OCI-M1 (cell line): Measurements from ENCODE around the gene ORC6.
A peak's percentile ranks its signal among the peaks of the same experiment; 100 is the strongest.

ENCODE experiments used
- DNase-seq: peaks from one replicate; lab custom pipeline; 2025; lab: John Stamatoyannopoulos, UW

The ORC6 gene

GRCh38 chr16:46701615-46702014 is 12.2 kb downstream of the ORC6 start:
- DNase-seq, result no peak

DNA sequence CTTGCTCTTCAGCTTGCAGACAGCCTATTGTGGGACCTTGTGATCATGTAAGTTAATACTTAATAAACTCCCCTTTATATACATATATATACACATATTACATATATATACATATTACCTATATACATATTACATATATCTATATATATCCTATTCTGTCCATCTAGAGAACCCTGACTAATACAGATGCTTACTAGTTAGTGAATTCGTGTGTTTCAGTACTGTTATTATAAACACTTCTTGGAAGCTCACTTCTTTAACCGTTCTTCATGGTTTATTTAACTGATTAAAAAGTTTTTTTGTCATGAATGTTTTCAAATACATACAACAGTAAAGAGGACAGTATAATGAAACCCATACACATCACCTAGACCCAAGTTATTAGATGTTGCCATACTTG is 12.6 kb downstream of the ORC6 start:
- DNase-seq, result no peak

- DNase-seq, result no peak
Observed at GRCh38 chr16:46706642-46707041, 17.2 kb downstream of the ORC6 start.

DNA sequence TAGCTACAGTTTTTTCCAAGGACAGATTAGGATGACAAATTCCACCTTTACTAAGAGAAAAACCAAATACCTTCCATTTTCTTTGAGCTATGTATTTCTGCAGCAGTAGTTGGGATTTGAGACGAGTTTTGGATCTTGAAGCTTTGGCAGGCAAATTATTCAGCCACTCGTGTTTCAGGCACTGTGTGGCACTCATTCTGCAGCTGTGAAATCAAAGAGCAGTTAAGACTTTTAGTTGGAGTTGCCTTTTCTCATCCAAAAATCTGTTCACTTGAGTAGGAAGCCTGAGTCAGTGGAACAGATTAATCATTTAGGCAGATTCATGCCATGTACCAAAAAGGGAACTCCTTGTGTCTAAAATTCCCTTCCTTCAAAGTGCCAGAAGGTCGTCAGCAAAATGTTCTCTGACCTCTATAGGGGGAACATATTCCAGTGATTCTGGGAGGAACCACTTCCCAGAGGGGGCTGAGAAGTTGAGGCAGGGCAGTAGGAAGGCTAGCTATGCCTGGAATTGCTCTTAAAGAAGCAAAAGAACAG is 20.1 kb downstream of the ORC6 start:
- no peak for DNase-seq

DNA sequence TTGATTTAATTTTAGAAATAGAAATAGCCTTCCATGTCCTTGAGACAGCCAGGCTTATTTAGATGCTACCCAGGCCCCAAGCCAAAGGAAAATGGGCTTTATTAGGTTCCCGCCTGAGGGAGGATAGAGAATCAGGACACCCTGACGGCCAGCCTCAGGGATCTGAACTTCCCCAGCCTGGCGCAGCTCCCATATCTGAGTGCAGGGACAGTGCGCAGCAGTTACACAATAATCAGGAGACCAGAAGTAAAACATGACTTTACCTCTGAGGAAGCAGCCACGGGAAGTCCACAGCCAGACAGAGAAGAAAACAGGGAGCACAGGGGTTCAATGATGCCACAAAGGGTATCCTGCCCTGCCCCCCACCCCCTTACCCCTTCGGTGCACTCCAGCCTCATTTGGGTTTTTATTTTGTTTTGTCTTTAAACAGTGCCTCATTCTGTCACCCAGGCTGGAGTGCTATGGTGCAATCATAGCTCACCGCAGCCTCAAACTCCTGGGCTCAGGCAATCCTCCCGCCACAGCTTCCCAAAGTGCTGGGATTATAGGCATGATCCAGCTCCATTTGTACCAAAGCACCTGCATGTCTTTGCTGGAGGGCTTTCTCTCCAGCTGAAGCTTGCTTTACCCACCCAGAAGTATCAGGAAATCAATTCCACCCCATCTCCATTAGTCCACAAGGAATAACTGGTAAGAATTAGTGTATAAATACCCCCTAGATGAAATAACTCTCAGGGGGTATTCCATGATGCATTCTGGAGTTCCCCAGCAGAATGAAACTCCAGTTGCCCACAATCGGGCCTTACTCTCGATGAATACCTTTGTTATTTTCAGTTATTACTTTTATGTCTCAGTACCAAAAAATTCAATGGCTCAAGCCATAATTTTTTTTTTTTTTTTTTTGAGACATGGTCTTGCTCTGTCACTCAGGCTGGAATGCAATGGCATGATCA is 21.9 kb downstream of the ORC6 start:
- no peak for DNase-seq

- DNase-seq, result peak; percentile 4
Observed at GRCh38 chr16:46712911-46713310, 23.5 kb downstream of the ORC6 start.

DNA sequence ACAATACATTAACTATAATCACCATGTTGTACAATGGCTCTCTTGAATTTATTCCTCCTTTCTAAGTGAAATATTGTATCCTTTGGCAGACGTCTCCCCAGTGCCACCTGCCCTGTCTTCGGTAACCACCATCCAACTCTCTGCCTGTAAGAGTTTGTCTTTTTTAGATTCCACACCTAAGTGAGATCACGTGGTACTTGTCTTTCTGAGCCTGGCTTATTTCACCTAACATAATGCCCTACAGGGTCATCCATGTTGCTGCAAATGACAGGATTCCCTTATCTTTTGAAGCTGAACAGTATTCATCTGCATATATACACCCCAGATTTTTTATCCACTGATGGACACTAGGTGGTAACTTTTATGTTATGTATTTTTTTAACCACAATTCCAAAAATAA is 24.2 kb downstream of the ORC6 start:
- DNase-seq, result no peak

DNA sequence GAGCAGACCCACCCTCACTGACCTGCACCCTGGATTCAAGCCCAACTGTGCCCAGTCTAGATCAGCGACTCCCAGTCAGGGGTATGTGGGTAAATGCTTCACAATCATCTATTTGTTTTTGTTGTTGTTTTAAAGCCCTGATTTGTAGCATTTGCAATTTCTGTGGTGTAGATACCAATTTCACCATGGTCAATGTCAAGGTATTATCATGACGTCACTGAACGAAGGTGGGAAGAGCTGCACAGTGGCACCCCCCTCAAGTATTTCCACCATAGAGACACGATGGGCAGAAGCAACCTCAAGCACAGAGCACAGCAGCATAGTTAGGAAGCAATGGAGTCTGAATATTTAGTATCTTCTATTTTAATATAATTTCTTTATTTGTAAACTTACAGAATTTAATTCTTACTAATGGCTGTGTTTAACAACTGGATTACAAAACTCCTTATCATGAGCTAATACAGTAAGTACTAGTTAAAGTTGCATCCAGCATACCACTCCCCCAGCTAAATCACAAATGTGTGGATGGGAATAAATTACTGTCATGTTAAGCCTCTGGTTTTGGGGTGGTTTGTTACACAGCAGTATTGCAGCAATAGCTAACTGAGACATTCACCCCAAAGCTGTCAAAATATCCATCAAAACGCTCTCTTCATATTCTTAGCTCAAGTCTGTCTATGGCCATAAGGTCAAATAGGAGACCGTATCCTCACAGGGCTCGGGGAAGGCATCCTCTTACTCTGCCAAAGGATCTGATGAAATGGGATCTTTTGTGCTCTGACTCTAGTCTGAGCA is 25.5 kb downstream of the ORC6 start:
- DNase-seq, result no peak

GRCh38 chr16:46715769-46716305 is 26.4 kb downstream of the ORC6 start:
- DNase-seq, result no peak

DNA sequence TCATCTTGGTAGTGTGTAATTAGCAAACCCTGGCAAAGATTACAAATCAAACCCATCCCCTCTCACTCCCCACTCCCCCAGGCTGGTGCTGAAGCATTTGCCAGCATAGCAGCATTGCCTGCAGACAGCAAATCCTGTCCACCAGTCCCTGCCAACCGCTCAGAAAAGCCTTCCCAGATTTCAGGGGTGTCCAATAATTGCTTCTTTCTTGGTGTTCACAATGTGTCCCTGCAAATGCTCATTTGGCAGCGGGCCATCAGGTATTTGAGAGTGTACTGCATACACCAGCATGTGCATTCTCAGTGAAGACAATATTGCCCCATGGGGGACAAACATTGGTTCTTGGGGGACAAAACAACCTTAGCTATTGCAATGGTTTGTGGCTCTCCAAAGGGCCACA is 28.2 kb downstream of the ORC6 start:
- DNase-seq, result no peak

DNA sequence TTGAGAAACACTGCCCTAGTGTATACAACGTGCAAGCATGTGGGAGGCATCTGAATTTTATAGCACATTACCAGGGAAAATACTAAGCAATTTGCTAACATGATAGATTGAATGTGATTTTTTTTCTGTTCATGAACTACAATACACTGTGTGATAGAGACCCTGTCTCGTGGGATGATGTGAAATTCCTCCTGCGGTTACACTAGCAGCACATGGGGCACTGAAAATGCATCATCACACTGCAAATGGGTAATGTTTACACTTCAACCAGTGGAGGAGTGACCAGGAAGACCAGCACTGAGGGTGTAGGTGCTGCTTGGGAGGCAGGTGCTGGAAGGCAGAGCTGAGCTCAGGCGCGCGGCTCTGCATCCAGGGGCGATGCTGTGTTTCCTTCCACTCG is 28.8 kb downstream of the ORC6 start:
- no peak for DNase-seq

GRCh38 chr16:46719528-46719927 is 30.1 kb downstream of the ORC6 start:
- DNase-seq, result no peak

DNA sequence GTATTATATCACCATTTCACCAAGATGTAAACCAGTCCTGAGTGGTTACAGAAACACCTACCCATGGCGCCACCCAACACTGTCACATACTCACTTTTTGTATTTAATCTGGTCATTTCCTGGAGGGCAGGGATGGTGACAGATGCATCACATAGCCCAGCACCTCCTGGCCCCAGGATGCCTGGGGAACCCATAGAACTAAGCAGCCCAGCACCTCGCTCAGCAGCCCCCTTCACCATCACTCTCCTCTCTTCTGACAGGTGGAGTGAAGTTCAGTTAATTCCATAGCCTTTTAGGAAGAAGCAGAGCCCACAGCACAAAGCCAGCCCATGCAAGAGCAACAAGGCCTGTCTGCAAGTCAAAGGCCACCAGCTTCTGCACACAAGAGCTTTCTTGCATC is 31.2 kb downstream of the ORC6 start:
- no peak for DNase-seq

DNA sequence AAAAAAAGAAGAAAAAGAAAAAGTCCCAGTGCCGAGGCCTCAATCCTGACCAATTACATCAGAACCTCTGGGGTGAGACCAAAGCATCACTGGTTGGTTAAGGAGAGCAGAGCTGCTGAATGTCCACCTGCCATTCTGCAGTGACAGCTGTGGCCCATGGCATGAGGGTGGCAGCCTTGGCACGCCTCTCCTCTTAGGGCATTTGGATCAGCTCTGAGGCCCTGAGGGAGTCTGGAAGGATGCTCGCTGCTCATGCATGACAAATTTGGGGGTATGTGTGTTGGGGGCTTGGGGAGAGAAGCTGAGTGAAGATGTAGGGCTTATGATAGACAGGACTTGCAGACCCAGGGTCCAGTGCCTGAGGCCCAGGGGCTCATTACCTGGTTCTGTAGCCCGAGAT is 32.4 kb downstream of the ORC6 start:
- no peak for DNase-seq

DNA sequence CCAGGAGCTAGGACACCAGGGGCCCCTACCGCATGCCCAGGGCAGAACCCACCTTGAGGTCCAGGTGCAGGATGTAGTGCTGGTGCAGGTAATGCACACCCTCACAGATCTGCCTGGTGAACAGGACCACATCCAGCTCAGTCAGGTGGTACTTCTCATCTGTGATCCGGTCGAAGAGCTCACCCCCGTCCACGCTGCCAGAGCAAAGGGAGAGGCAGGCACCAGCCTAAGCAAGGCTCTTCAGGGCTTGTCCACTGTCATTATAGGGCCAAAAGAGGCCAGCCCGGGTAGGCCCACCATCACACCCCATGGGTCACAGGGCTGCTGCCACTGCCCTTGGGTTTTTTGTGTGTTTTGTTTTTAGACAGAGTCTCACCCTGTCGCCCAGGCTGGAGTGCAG is 37.7 kb downstream of the ORC6 start:
- DNase-seq, result no peak

DNA sequence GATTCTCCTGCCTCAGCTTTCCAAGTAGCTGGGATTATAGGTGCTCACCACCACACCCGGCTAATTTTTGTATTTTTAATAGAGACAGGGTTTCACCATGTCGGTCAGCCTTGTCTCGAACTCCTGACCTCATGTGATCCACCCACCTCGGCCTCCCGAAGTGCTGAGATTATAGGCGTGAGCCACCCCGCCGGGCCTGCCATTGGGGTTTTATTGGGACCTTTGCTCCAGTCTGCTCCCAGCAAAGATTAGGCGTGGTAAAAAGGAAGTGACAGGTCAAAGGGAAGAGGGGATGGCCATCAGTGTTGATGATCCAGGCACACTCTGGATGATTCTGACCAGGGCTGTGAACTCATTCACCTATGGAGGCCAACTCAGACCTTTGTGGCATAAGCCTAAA is 38.2 kb downstream of the ORC6 start:
- DNase-seq, result no peak

GRCh38 chr16:46728806-46729205 is 39.3 kb downstream of the ORC6 start:
- no peak for DNase-seq

DNA sequence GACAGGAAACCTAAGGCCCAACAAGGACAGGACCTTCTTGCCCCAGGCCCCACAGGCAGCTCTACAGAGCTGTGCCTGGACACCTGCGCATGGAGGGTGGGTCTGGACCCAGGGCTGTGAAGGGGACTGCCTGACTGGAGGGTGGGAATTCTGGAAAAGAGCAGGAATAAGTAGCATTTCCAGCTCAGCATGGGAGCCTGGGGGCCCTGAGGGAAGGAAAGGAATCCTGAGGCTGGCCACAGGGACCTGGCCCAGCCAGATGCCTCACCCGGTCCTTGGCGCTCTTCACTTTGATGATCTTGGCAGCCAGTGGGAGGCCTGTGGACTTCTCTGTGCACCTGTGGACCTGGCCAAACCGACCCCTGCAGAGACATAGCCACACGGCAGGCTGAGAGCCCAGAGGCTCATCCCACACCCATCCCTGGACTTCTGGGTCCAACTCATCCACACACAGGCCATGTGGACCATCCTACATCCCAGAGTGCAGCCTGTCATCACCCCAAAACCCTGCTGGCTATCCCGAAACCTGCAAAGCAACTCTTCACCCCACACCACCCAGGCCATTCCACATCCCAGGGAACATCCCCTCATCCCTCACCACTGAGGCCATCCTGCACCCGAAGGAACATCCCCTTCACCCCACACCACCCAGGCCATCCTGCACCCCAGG is 40.0 kb downstream of the ORC6 start:
- DNase-seq, result no peak

GRCh38 chr16:46730126-46730525 is 40.7 kb downstream of the ORC6 start:
- DNase-seq, result no peak

DNA sequence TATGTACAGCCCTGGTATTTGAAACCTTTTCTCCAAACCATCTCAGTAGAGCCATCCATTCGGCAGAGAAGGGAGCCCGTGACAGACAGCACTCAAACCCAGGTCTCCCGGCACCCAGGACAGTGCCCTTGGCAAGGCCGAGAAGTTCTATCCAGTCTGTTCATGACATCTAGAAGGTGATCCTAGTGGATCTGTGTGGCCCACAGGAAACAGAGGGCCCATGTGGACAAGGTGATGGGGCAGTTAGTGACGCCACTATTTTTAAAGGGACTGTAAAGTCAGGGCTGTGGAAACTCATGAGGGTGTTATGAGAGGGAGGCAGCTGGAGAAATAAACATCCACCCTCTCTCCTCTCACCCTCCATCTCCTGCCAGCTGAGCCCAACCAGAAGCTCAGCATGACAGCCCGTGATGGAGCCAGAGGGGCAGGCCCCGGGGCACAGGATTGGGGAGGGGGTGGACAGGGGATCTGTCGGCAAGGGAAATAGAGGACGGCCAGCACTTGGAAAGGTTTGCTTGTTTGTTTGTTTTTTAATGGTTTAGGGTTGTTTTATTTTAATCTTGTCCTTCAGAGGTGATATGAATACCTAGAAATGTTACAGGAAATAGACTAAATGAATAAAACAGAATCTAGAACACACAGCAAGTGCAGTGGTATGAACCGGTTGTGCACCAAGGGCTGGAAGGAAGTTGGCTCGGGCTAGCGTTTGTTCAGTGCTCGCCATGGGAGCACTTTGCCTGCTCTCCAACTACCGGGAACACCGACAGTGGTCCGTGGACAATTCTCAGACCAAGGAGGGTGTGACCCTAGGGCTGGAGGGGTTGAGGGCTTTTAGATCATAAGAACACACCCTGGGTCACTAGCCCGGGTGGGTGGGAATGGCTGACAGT is 41.6 kb downstream of the ORC6 start:
- no peak for DNase-seq
